H1 (cell line): ENCODE results near the gene DYNC2I2.

Experiments used
- KDM1A ChIP-seq: fragments of 200-600, 300-600 bp; sonication (generic); IDR thresholded peaks from 2 replicates; pipeline ENCODE4 v1.7.1; 2016; ENCODE audit warnings: mild to moderate bottlenecking, low read length, borderline replicate concordance
- TAF1 ChIP-seq: IDR thresholded peaks from 2 replicates; pipeline ENCODE4 v1.6.1; 2011; ENCODE audit warnings: mild to moderate bottlenecking, low read depth, low read length
- USF2 ChIP-seq: IDR thresholded peaks from 2 replicates; pipeline ENCODE4 v1.6.1; 2011; ENCODE audit warnings: low read length, improper control_type of control experiment
- TF ChIP-seq, protein P1 (sequence below), 3 experiments: IDR thresholded peaks; 1 replicate in 2 of 3; 2 replicates in 1 of 3; pipeline versions ENCODE4 v1.5.1 to v1.6.1; 2011; ENCODE audit warnings: low read length in 3 of 3, mild to moderate bottlenecking in 3 of 3, inconsistent platforms in 2 of 3, low read depth in 1 of 3, moderate library complexity in 1 of 3; ENCODE audit not compliant: insufficient read depth in 1 of 3; ENCODE audit errors: control extremely low read depth in 1 of 3

- TF ChIP-seq, protein P1, sequence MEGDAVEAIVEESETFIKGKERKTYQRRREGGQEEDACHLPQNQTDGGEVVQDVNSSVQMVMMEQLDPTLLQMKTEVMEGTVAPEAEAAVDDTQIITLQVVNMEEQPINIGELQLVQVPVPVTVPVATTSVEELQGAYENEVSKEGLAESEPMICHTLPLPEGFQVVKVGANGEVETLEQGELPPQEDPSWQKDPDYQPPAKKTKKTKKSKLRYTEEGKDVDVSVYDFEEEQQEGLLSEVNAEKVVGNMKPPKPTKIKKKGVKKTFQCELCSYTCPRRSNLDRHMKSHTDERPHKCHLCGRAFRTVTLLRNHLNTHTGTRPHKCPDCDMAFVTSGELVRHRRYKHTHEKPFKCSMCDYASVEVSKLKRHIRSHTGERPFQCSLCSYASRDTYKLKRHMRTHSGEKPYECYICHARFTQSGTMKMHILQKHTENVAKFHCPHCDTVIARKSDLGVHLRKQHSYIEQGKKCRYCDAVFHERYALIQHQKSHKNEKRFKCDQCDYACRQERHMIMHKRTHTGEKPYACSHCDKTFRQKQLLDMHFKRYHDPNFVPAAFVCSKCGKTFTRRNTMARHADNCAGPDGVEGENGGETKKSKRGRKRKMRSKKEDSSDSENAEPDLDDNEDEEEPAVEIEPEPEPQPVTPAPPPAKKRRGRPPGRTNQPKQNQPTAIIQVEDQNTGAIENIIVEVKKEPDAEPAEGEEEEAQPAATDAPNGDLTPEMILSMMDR (IDR thresholded peaks at IDR 0.05; ENCODE audit: control extremely low read depth in 1 of 3, insufficient read depth in 1 of 3, low read depth in 1 of 3, low read length in 3 of 3), result no peak
- TF ChIP-seq KDM1A, result no peak
- TF ChIP-seq TAF1, result no peak
- no peak for TF ChIP-seq USF2
These were observed 62.8 kb downstream of the DYNC2I2 start for GRCh38 chr9:128593856-128594255.
